ENCODE measurements around the gene CRYBB1. TPM values are rescaled to one million over a fixed set of nuclear protein-coding genes. Genes with fewer than 3 reads are reported as not detected.

CRYBB1 gene
- total and polyA plus RNA-seq, 2 donors (not counting 1 experiment from before 2014, with no cell fraction given): 0.18 TPM; not detected in 1

GRCh38 chr22:26648528-26649388, 30.9 kb upstream of the CRYBB1 start:
- Histone ChIP-seq H3K4me3 (ENCODE audit: control extremely low read depth in 1 of 5, extremely low read depth in 1 of 5, insufficient read depth in 1 of 5, low read depth in 2 of 5, low read length in 4 of 5) (no peak overlapping the region), H3K27ac (ENCODE audit: low read length in 2 of 2) (no peak overlapping the region), H3K36me3 (replicated peaks in 1 of 2; ENCODE audit: control extremely low read depth in 1 of 2, control insufficient read depth in 1 of 2, extremely low read depth in 1 of 2, insufficient read depth in 2 of 2, low read length in 1 of 2) (no peaks in the 10 kb centered on the region), H2AFZ (ENCODE audit: insufficient read depth, low read depth, low read length, poor library complexity, severe bottlenecking) (no peak overlapping the region), H4K20me1 (ENCODE audit: control insufficient read depth, insufficient read depth, low read length, poor library complexity, severe bottlenecking) (no peaks in the 10 kb centered on the region), H3K4me2 (replicated peaks; ENCODE audit: low read depth, low read length, poor library complexity, severe bottlenecking) (no peak overlapping the region), H3K79me2 (ENCODE audit: control insufficient read depth, insufficient read depth, low read length) (no peaks in the 10 kb centered on the region), H3K9ac (ENCODE audit: low read length) (no peak overlapping the region), H3K9me3 (ENCODE audit: control extremely low read depth in 1 of 3, control insufficient read depth in 2 of 3, insufficient read depth in 1 of 3, low read length in 2 of 3) (no peaks in the 10 kb centered on the region), H3K4me1 (ENCODE audit: control insufficient read depth in 2 of 2, insufficient read depth in 2 of 2, low read length in 2 of 2) (peaks cover 4 to 17% of the 10 kb centered on the region in 2 donors), H3K27me3 (replicated peaks in 1 of 4; ENCODE audit: control extremely low read depth in 1 of 4, control insufficient read depth in 3 of 4, insufficient read depth in 4 of 4, low read length in 3 of 4) (peaks cover 0 to 15% (median 3%) of the 10 kb centered on the region in 4 experiments)
- H3K27ac Mint-ChIP-seq: no peak overlapping the region
- 70% methylated on average over 1 of the region's 6 CpGs for WGBS (ENCODE audit: insufficient coverage)
- TF ChIP-seq, protein P1, sequence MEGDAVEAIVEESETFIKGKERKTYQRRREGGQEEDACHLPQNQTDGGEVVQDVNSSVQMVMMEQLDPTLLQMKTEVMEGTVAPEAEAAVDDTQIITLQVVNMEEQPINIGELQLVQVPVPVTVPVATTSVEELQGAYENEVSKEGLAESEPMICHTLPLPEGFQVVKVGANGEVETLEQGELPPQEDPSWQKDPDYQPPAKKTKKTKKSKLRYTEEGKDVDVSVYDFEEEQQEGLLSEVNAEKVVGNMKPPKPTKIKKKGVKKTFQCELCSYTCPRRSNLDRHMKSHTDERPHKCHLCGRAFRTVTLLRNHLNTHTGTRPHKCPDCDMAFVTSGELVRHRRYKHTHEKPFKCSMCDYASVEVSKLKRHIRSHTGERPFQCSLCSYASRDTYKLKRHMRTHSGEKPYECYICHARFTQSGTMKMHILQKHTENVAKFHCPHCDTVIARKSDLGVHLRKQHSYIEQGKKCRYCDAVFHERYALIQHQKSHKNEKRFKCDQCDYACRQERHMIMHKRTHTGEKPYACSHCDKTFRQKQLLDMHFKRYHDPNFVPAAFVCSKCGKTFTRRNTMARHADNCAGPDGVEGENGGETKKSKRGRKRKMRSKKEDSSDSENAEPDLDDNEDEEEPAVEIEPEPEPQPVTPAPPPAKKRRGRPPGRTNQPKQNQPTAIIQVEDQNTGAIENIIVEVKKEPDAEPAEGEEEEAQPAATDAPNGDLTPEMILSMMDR (IDR thresholded peaks at IDR 0.05): no peak
- TF ChIP-seq EZH2 (IDR thresholded peaks at IDR 0.05; ENCODE audit: borderline replicate concordance, insufficient read depth, low read depth, low read length, poor library complexity, severe bottlenecking): no peak
- CTCF ChIA-PET: no interaction called here
- no peak overlapping the region for H3K4me3 Mint-ChIP-seq
- H3K9me3 Mint-ChIP-seq (ENCODE audit: insufficient read depth): no peaks in the 10 kb centered on the region
- DNase-seq: no peak
- H3K4me1 Mint-ChIP-seq: peaks cover 20% of the 10 kb centered on the region
- ATAC-seq (ENCODE audit: low read depth): no peak
- intact Hi-C loops (cut with micrococcal nuclease): no loop called here
- POLR2A ChIA-PET: no interaction called here
- H3K27me3 Mint-ChIP-seq: peaks cover 13% of the 10 kb centered on the region

DNA sequence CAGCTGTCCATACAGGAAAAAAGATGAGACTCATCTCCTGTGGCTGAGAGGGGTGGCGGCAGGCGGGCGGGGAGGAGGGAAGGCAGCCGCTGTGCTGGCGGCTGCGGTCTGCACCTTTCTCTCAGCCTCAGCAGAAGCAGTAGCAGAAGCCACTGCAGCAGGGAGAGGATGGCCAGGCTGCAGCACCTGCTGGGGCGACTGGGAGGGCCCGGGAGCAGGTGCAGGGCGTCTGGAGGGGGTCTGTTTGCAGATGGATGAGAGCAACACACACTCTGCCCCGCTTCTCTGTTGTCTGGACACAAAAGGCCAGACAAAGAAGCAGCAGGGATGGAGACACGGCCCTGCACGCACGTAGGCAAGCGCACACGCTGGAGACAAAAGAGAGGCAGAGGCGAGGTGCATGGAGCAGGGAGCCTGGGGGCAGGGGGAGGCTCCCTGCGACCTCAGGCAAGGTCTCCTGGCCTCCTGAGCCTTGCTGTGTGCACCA, 30.2 kb upstream of the CRYBB1 start:
- CTCF ChIA-PET: interaction anchor here (1.2 kb wide), 1 partner anchor 9 kb away, joined by 3 read pairs; no protein-coding TSS in a partner anchor
- Histone ChIP-seq H3K27me3 (replicated peaks in 1 of 4; ENCODE audit: control extremely low read depth in 1 of 4, control insufficient read depth in 3 of 4, insufficient read depth in 4 of 4, low read length in 3 of 4) (peaks cover 0 to 15% (median 3%) of the 10 kb centered on the region in 4 experiments), H3K27ac (ENCODE audit: low read length in 2 of 2) (no peak overlapping the region), H3K9me3 (ENCODE audit: control extremely low read depth in 1 of 3, control insufficient read depth in 2 of 3, insufficient read depth in 1 of 3, low read length in 2 of 3) (no peaks in the 10 kb centered on the region), H3K9ac (ENCODE audit: low read length) (no peak overlapping the region), H3K4me3 (ENCODE audit: control extremely low read depth in 1 of 5, extremely low read depth in 1 of 5, insufficient read depth in 1 of 5, low read depth in 2 of 5, low read length in 4 of 5) (no peak overlapping the region), H3K36me3 (replicated peaks in 1 of 2; ENCODE audit: control extremely low read depth in 1 of 2, control insufficient read depth in 1 of 2, extremely low read depth in 1 of 2, insufficient read depth in 2 of 2, low read length in 1 of 2) (no peaks in the 10 kb centered on the region), H3K79me2 (ENCODE audit: control insufficient read depth, insufficient read depth, low read length) (no peaks in the 10 kb centered on the region), H3K4me1 (ENCODE audit: control insufficient read depth in 2 of 2, insufficient read depth in 2 of 2, low read length in 2 of 2) (peaks cover 9 to 22% of the 10 kb centered on the region in 2 donors), H2AFZ (ENCODE audit: insufficient read depth, low read depth, low read length, poor library complexity, severe bottlenecking) (peak overlapping the region; percentile 30), H4K20me1 (ENCODE audit: control insufficient read depth, insufficient read depth, low read length, poor library complexity, severe bottlenecking) (no peaks in the 10 kb centered on the region), H3K4me2 (replicated peaks; ENCODE audit: low read depth, low read length, poor library complexity, severe bottlenecking) (no peak overlapping the region)
- DNase-seq (no peak), ATAC-seq (ENCODE audit: low read depth) (no peak)
- Mint-ChIP-seq H3K27me3 (peaks cover 13% of the 10 kb centered on the region), H3K27ac (no peak overlapping the region), H3K4me1 (peaks cover 24% of the 10 kb centered on the region), H3K4me3 (no peak overlapping the region), H3K9me3 (ENCODE audit: insufficient read depth) (no peaks in the 10 kb centered on the region)
- POLR2A ChIA-PET: no interaction called here
- 36% methylated on average over 17 of the region's 17 CpGs for WGBS (ENCODE audit: insufficient coverage)
- intact Hi-C loops (cut with micrococcal nuclease): no loop called here
- no peak for TF ChIP-seq EZH2 (IDR thresholded peaks at IDR 0.05; ENCODE audit: borderline replicate concordance, insufficient read depth, low read depth, low read length, poor library complexity, severe bottlenecking)
- TF ChIP-seq, protein P1 (IDR thresholded peaks at IDR 0.05): no peak
